H1 (cell line): ENCODE data around the gene PRXL2B. TPM values are rescaled to one million over a fixed set of nuclear protein-coding genes. Genes with fewer than 3 reads are reported as not detected.
A peak's percentile ranks its signal among the peaks of the same experiment; 100 is the strongest.

Experiments used
- CEBPB ChIP-seq: IDR thresholded peaks from 2 replicates; pipeline ENCODE4 v1.6.1; 2012; ENCODE audit warnings: low read depth, low read length
- E2F6 ChIP-seq: IDR thresholded peaks from 2 replicates; pipeline ENCODE4 v1.6.1; 2012; ENCODE audit warnings: inconsistent platforms
- FOSL1 ChIP-seq: IDR thresholded peaks from 2 replicates; pipeline ENCODE4 v1.6.1; 2011; ENCODE audit warnings: mild to moderate bottlenecking, low read depth, low read length, moderate library complexity; ENCODE audit not compliant: insufficient read depth
- KDM5A ChIP-seq: fragments of 200-600 bp; IDR thresholded peaks from 2 replicates; pipeline ENCODE4 v1.7.1; 2012; ENCODE audit warnings: mild to moderate bottlenecking, low read length, inconsistent platforms, mixed read lengths
- MAX ChIP-seq: IDR thresholded peaks from 2 replicates; pipeline ENCODE4 v1.6.1; 2012; ENCODE audit warnings: inconsistent platforms
- PHF8 ChIP-seq: fragments of 200-600 bp; sonication (generic); conservative IDR thresholded peaks from 2 replicates; pipeline ENCODE4 v1.7.1; 2012; ENCODE audit warnings: low read depth, mild to moderate bottlenecking, inconsistent platforms, low read length, moderate library complexity
- RAD21 ChIP-seq, 2 experiments: IDR thresholded peaks in 1 of 2; conservative IDR thresholded peaks in 1 of 2; 2 replicates each; pipeline ENCODE4 v1.6.1; 2011; ENCODE audit warnings: low read depth in 2 of 2, low read length in 2 of 2, improper control_type of control experiment in 1 of 2, inconsistent platforms in 1 of 2, mild to moderate bottlenecking in 1 of 2, moderate library complexity in 1 of 2
- RBBP5 ChIP-seq: IDR thresholded peaks from 2 replicates; pipeline ENCODE4 v1.7.1; 2012; ENCODE audit warnings: low read depth, mild to moderate bottlenecking, inconsistent platforms, low read length, moderate library complexity, borderline replicate concordance
- SP1 ChIP-seq: IDR thresholded peaks from 2 replicates; pipeline ENCODE4 v1.6.1; 2011; ENCODE audit warnings: low read depth, low read length
- SRF ChIP-seq: IDR thresholded peaks from 2 replicates; pipeline ENCODE4 v1.6.1; 2011; ENCODE audit warnings: mild to moderate bottlenecking, low read depth, low read length, moderate library complexity
- TAF1 ChIP-seq: IDR thresholded peaks from 2 replicates; pipeline ENCODE4 v1.6.1; 2011; ENCODE audit warnings: mild to moderate bottlenecking, low read depth, low read length
- polyA plus RNA-seq, 7 experiments: library from polyadenylated mRNA; depleted of rRNA in 3 of 7; stranded (reverse) in 5 of 7; unstranded in 2 of 7; fragments of >200 nt in 5 of 7; fragments of 200-250 nt in 2 of 7; gene quantifications; 1 replicate in 5 of 7; 2 replicates in 1 of 7; 4 replicates in 1 of 7; pipeline versions ENCODE4 v1.2.1 to v1.2.3, GENCODE V29; 2011 to 2013; ENCODE audit warnings: missing spikeins in 2 of 7, mixed read lengths in 2 of 7
- total RNA-seq: library from RNA; stranded (reverse); fragmentation: NEBNext Ultra II Directional; extraction: Animal tissue kit (Norgen Biotek cat#: 25700); gene quantifications from 2 replicates; pipeline ENCODE4 v1.2.1, GENCODE V29; 2021

PRXL2B gene
- total and polyA plus RNA-seq, 2 of the 8 experiments (the other 6 are each of a cell fraction or from before 2014, with no cell fraction given): 35.3 to 46.0 TPM

GRCh38 chr1:2586154-2587070 lies at the start of gene PRXL2B (continued):
- TF ChIP-seq RBBP5 (no peak), KDM5A (no peak), FOSL1 (no peak), CEBPB (no peak), RAD21 (IDR thresholded peaks at IDR 0.05 in 1 of 2, conservative IDR thresholded peaks at IDR 0.05 in 1 of 2; ENCODE audit: low read depth in 2 of 2, low read length in 2 of 2) (no peak), E2F6 (peak; percentile 90), SP1 (peak; percentile 83), TAF1 (peak; percentile 22), MAX (peak; percentile 63), SRF (no peak), PHF8 (peak; percentile 54; the same call in 1 of the 2 replicates)
